Activated naive CD8-positive, alpha-beta T cell treated with anti-CD3 and anti-CD28 coated beads for 36 hours (primary cell): Measurements from ENCODE around the gene KIFAP3. TPM values are rescaled to one million over a fixed set of nuclear protein-coding genes. Genes with fewer than 3 reads are reported as not detected.
A peak's percentile ranks its signal among the peaks of the same experiment; 100 is the strongest.
"Not testable (repeated sequence)": the region's sequence is repeated elsewhere in the genome, so short reads cannot be mapped to it uniquely, and the experiment has no call there.

ENCODE experiments used
- DNase-seq: peaks from one replicate; pipeline ENCODE4 v3.0.0; 2021
- H3K27ac Mint-ChIP-seq: one replicate; pipeline ENCODE4 v1.8.0; 2022; ENCODE audit warnings: mild to moderate bottlenecking, moderate library complexity, mixed read lengths
- H3K27me3 Mint-ChIP-seq: one replicate; pipeline ENCODE4 v1.8.0; 2022; ENCODE audit warnings: mild to moderate bottlenecking, mixed read lengths
- H3K36me3 Mint-ChIP-seq: one replicate; pipeline ENCODE4 v1.8.0; 2021; ENCODE audit warnings: mild to moderate bottlenecking, mixed read lengths
- H3K4me1 Mint-ChIP-seq: one replicate; pipeline ENCODE4 v1.8.0; 2021; ENCODE audit warnings: mixed read lengths
- H3K4me3 Mint-ChIP-seq: one replicate; pipeline ENCODE4 v1.8.0; 2022; ENCODE audit warnings: mild to moderate bottlenecking, moderate library complexity, mixed read lengths
- H3K9me3 Mint-ChIP-seq: one replicate; pipeline ENCODE4 v1.8.0; 2022; ENCODE audit warnings: mixed read lengths
- total RNA-seq, 2 experiments: library from RNA; stranded (reverse); gene quantifications; one replicate each; pipeline ENCODE4 v1.2.3, GENCODE V29; 2021

Gene KIFAP3
- total RNA-seq, 2 experiments from 2014 or later = 13.8 to 14.9 TPM

- H3K4me1 Mint-ChIP-seq = peaks cover 27% of the 10 kb centered on the region
- no peak for DNase-seq
- H3K27me3 Mint-ChIP-seq = no peaks in the 10 kb centered on the region
- H3K9me3 Mint-ChIP-seq = peaks cover 8% of the 10 kb centered on the region
- peaks cover 2% of the 10 kb centered on the region for H3K36me3 Mint-ChIP-seq
- H3K27ac Mint-ChIP-seq = no peak overlapping the region
- H3K4me3 Mint-ChIP-seq = no peak overlapping the region
Measured at GRCh38 chr1:170076199-170076598, 1.7 kb upstream of the KIFAP3 start.

- Mint-ChIP-seq H3K9me3 (peaks cover 9% of the 10 kb centered on the region), H3K36me3 (peaks cover 7% of the 10 kb centered on the region), H3K4me1 (peaks cover 36% of the 10 kb centered on the region), H3K27ac (peak overlapping the region; percentile 83), H3K4me3 (peak overlapping the region; percentile 89), H3K27me3 (no peaks in the 10 kb centered on the region)
- DNase-seq = no peak
Measured at GRCh38 chr1:170075186-170075585, 691 bp upstream of the KIFAP3 start.

GRCh38 chr1:170073893-170074249 lies 624 bp downstream of the KIFAP3 start:
- Mint-ChIP-seq H3K4me3 (peak overlapping the region; percentile 89), H3K9me3 (peaks cover 5% of the 10 kb centered on the region), H3K27ac (peak overlapping the region; percentile 83), H3K36me3 (peaks cover 10% of the 10 kb centered on the region), H3K4me1 (peaks cover 44% of the 10 kb centered on the region), H3K27me3 (no peaks in the 10 kb centered on the region)
- DNase-seq = no peak

- Mint-ChIP-seq H3K27me3 (no peaks in the 10 kb centered on the region), H3K4me1 (peaks cover 64% of the 10 kb centered on the region), H3K4me3 (no peak overlapping the region), H3K27ac (no peak overlapping the region), H3K36me3 (peaks cover 16% of the 10 kb centered on the region), H3K9me3 (peaks cover 1% of the 10 kb centered on the region)
- DNase-seq = no peak
Measured at GRCh38 chr1:170071378-170071777, 3.1 kb downstream of the KIFAP3 start.

GRCh38 chr1:170068923-170069322 lies 5.6 kb downstream of the KIFAP3 start:
- H3K4me1 Mint-ChIP-seq = peaks cover 50% of the 10 kb centered on the region
- no peaks in the 10 kb centered on the region for H3K27me3 Mint-ChIP-seq
- H3K36me3 Mint-ChIP-seq = peaks cover 20% of the 10 kb centered on the region
- H3K27ac Mint-ChIP-seq = peak overlapping the region; percentile 73
- H3K4me3 Mint-ChIP-seq = peak overlapping the region; percentile 63
- no peak for DNase-seq
- peaks cover 3% of the 10 kb centered on the region for H3K9me3 Mint-ChIP-seq

GRCh38 chr1:170067253-170067819 lies 7.2 kb downstream of the KIFAP3 start:
- H3K4me1 Mint-ChIP-seq = peaks cover 49% of the 10 kb centered on the region
- peak overlapping the region; percentile 9 for H3K4me3 Mint-ChIP-seq
- H3K27me3 Mint-ChIP-seq = no peaks in the 10 kb centered on the region
- H3K36me3 Mint-ChIP-seq = peaks cover 24% of the 10 kb centered on the region
- no peak overlapping the region for H3K27ac Mint-ChIP-seq
- H3K9me3 Mint-ChIP-seq = peaks cover 9% of the 10 kb centered on the region
- no peak for DNase-seq

GRCh38 chr1:170064821-170065220 lies 9.7 kb downstream of the KIFAP3 start:
- Mint-ChIP-seq H3K9me3 (peaks cover 14% of the 10 kb centered on the region), H3K4me3 (no peak overlapping the region), H3K36me3 (peaks cover 33% of the 10 kb centered on the region), H3K4me1 (peaks cover 35% of the 10 kb centered on the region), H3K27ac (no peak overlapping the region), H3K27me3 (no peaks in the 10 kb centered on the region)
- DNase-seq = no peak

- DNase-seq = no peak
- no peak overlapping the region for H3K27ac Mint-ChIP-seq
- H3K36me3 Mint-ChIP-seq = peaks cover 35% of the 10 kb centered on the region
- no peak overlapping the region for H3K4me3 Mint-ChIP-seq
- H3K9me3 Mint-ChIP-seq = peaks cover 14% of the 10 kb centered on the region
- peaks cover 22% of the 10 kb centered on the region for H3K4me1 Mint-ChIP-seq
- no peaks in the 10 kb centered on the region for H3K27me3 Mint-ChIP-seq
Measured at GRCh38 chr1:170063109-170063826, 11.2 kb downstream of the KIFAP3 start.

GRCh38 chr1:170061676-170062075 lies 12.8 kb downstream of the KIFAP3 start:
- H3K27me3 Mint-ChIP-seq, H3K4me3 Mint-ChIP-seq, H3K27ac Mint-ChIP-seq, DNase-seq: not testable (repeated sequence)
- peaks cover 29% of the 10 kb centered on the region for H3K36me3 Mint-ChIP-seq
- H3K9me3 Mint-ChIP-seq = peaks cover 14% of the 10 kb centered on the region
- H3K4me1 Mint-ChIP-seq = peaks cover 12% of the 10 kb centered on the region

GRCh38 chr1:170060015-170060520 lies 14.4 kb downstream of the KIFAP3 start:
- DNase-seq, H3K27ac Mint-ChIP-seq, H3K27me3 Mint-ChIP-seq, H3K4me3 Mint-ChIP-seq, H3K4me1 Mint-ChIP-seq: not testable (repeated sequence)
- H3K36me3 Mint-ChIP-seq = peaks cover 29% of the 10 kb centered on the region
- peaks cover 14% of the 10 kb centered on the region for H3K9me3 Mint-ChIP-seq

- Mint-ChIP-seq H3K9me3 (peaks cover 15% of the 10 kb centered on the region), H3K27me3 (no peaks in the 10 kb centered on the region), H3K27ac (no peak overlapping the region), H3K4me1 (peaks cover 6% of the 10 kb centered on the region), H3K4me3 (no peak overlapping the region), H3K36me3 (peaks cover 57% of the 10 kb centered on the region)
- no peak for DNase-seq
Measured at GRCh38 chr1:170049176-170049800, 25.2 kb downstream of the KIFAP3 start.

- Mint-ChIP-seq H3K36me3 (peaks cover 49% of the 10 kb centered on the region), H3K27ac (no peak overlapping the region), H3K4me1 (peaks cover 6% of the 10 kb centered on the region), H3K9me3 (peaks cover 11% of the 10 kb centered on the region), H3K27me3 (no peaks in the 10 kb centered on the region), H3K4me3 (no peak overlapping the region)
- no peak for DNase-seq
Measured at GRCh38 chr1:170048515-170048914, 26.0 kb downstream of the KIFAP3 start.

- Mint-ChIP-seq H3K9me3 (no peaks in the 10 kb centered on the region), H3K4me3 (no peak overlapping the region), H3K27ac (no peak overlapping the region), H3K36me3 (peaks cover 13% of the 10 kb centered on the region), H3K27me3 (no peaks in the 10 kb centered on the region), H3K4me1 (peaks cover 2% of the 10 kb centered on the region)
- no peak for DNase-seq
Measured at GRCh38 chr1:170044187-170044586, 30.3 kb downstream of the KIFAP3 start.

- Mint-ChIP-seq H3K4me1 (peaks cover 2% of the 10 kb centered on the region), H3K27me3 (no peaks in the 10 kb centered on the region), H3K9me3 (no peaks in the 10 kb centered on the region), H3K4me3 (no peak overlapping the region), H3K36me3 (peaks cover 10% of the 10 kb centered on the region), H3K27ac (no peak overlapping the region)
- no peak for DNase-seq
Measured at GRCh38 chr1:170041423-170042192, 32.9 kb downstream of the KIFAP3 start.
